ENCODE measurements around the gene STPG4. TPM values are rescaled to one million over a fixed set of nuclear protein-coding genes. Genes with fewer than 3 reads are reported as not detected.
A peak's percentile ranks its signal among the peaks of the same experiment; 100 is the strongest.

STPG4 gene
- total RNA-seq, 4 donors from 2014 or later = not detected

DNA sequence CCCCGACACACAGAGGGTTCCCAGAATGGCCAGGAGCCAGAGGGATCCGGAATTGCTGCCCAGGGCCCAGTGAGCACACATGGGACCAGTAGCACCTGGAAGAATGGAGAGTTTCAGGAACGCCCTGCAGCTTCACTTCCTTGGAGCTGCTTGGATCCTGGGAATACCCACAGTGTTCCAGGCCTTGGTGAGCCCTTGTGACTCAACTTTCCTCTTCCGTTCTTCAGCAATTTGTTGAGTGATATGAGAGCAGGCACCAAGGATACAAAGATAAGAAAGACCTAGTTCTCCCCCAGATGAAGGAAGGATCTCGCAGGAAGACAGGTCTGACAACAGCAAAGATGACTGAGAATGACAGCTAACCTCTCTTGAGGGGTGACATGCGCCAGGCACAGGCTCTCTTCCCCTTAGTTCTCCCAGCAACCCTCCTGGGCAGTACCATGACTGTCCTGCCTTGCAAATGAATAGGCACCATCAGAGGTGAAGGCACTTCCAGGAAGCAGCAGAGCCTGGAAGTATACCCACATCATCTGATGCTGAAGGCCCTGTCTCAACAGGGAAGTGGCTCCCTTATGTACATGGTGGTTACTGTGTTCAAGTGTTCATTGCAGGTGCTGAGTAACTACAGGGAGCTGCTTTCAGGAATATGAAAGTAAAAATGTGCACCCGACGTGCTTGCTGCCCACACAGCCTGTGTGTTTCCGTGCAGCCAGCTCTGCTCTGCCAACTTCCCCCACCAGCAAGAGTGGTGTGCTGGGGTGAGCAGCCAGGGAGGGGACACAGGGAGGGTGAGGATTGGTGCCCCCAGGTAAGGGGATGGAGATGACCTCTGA lies 116.2 kb downstream of the STPG4 start:
- peaks cover 37 to 81% (median 57%) of the 10 kb centered on the region in 3 donors for H3K4me1 ChIP-seq

DNA sequence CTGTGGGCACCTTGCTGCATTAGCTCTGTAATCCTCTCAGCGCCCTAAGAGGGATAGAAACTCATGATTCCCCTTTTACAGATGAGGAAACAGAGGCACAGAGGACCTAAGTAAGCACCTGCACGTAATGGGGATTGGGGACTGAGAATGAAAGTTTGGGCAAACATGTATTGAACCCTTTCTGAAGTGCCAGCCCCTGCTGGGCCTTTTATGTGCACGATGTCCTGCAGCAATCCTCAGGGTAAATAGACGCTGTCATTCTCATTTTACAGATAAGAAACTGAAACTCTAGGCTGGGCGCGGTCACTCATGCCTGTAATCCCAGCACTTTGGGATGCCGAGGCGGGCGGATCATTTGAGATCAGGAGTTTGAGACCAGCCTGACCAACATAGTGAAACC lies 117.4 kb downstream of the STPG4 start:
- peaks cover 0 to 62% (median 7%) of the 10 kb centered on the region in 3 donors for H3K36me3 ChIP-seq
- peaks cover 39 to 81% (median 56%) of the 10 kb centered on the region in 3 donors for H3K4me1 ChIP-seq
- DNase-seq = no peak
- intact Hi-C loops (cut with DNase I) = no loop called here
- H3K9me3 ChIP-seq = no peaks in the 10 kb centered on the region
- H3K27me3 ChIP-seq = no peaks in the 10 kb centered on the region
- no peak overlapping the region for H3K4me3 ChIP-seq
- WGBS, 2 donors = 87 to 97% methylated on average over 9 of the region's 9 CpGs
- TF ChIP-seq POLR2A (IDR thresholded peaks at IDR 0.05) = no peak
- TF ChIP-seq CTCF (IDR thresholded peaks at IDR 0.05) = no peak
- H3K27ac ChIP-seq = no peak overlapping the region

More for the DNA sequence above, 116.2 kb downstream of the STPG4 start:
- no peaks in the 10 kb centered on the region for H3K27me3 ChIP-seq
- TF ChIP-seq CTCF (IDR thresholded peaks at IDR 0.05) (no peak), POLR2A (IDR thresholded peaks at IDR 0.05) (no peak)
- intact Hi-C loops (cut with DNase I) = no loop called here
- H3K27ac ChIP-seq = peak overlapping the region in 3 of 4 donors; percentile 66 to 82 (median 81)
- WGBS, 2 donors = 56 to 85% methylated on average over 4 of the region's 9 CpGs
- H3K9me3 ChIP-seq = no peaks in the 10 kb centered on the region
- DNase-seq = no peak
- H3K36me3 ChIP-seq = peaks cover 0 to 68% (median 7%) of the 10 kb centered on the region in 3 donors
- no peak overlapping the region for H3K4me3 ChIP-seq

Other genes starting within 250 kb of the STPG4 start
- gene MCFD2, start 239.5 kb downstream of the STPG4 start, total RNA-seq = 10 to 100 TPM; 49.7 to 62.8 (median 56.7) TPM
- 10 to 100 TPM; 13.7 to 31.3 (median 28.2) TPM for gene TTC7A, start 214.1 kb downstream of the STPG4 start, total RNA-seq
- 100 to 1,000 TPM; 143 to 454 (median 312) TPM for gene CALM2, start 21.2 kb upstream of the STPG4 start, total RNA-seq
- 10 to 100 TPM in 2 of 4 donors, 1 to 10 TPM in 2; 5.7 to 16.0 (median 10.2) TPM for gene EPCAM, start 214.0 kb upstream of the STPG4 start, total RNA-seq
- gene MSH2, start 247.8 kb upstream of the STPG4 start, total RNA-seq = 10 to 100 TPM in 3 of 4 donors, 1 to 10 TPM in 1; 8.3 to 14.4 (median 12.3) TPM